ENCODE results near the gene PSMF1.

DNA sequence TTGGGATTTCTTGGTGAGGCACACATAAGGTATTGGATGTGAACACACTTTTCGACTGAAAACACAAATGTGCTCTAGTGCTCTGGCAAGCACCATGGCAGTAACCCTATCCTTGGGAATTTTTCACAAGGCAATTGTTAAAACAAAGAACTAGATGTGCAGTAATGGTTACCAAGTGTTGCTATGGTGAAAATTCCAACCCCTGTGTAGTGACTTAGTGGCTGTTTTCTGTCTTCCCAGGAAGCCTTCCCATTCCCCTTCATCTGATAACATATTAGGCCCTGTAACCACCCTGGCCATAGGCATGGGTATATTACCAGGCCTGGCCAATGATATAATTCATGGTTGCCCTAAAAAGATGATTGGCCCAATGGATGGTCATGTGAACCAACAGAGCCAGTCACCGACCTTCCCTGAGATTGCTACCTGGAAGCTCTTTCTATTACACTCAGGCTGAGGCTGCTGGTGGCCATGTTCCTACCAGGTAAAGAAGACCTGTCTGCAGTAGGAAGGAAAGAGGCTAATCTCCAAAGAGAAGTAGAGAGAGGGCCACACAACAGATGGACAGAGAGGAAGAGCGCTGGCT lies 89.0 kb downstream of the PSMF1 start:
- TF ChIP-seq, protein P1, sequence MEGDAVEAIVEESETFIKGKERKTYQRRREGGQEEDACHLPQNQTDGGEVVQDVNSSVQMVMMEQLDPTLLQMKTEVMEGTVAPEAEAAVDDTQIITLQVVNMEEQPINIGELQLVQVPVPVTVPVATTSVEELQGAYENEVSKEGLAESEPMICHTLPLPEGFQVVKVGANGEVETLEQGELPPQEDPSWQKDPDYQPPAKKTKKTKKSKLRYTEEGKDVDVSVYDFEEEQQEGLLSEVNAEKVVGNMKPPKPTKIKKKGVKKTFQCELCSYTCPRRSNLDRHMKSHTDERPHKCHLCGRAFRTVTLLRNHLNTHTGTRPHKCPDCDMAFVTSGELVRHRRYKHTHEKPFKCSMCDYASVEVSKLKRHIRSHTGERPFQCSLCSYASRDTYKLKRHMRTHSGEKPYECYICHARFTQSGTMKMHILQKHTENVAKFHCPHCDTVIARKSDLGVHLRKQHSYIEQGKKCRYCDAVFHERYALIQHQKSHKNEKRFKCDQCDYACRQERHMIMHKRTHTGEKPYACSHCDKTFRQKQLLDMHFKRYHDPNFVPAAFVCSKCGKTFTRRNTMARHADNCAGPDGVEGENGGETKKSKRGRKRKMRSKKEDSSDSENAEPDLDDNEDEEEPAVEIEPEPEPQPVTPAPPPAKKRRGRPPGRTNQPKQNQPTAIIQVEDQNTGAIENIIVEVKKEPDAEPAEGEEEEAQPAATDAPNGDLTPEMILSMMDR (IDR thresholded peaks at IDR 0.05): no peak
- no peak for TF ChIP-seq POLR2A (IDR thresholded peaks at IDR 0.05)
